PFSK-1 (cell line): ENCODE measurements around the gene LIPC.

Experiments
- FOXP2 ChIP-seq: optimal IDR thresholded peaks from 2 replicates; pipeline ENCODE3; 2011; ENCODE audit warnings: borderline replicate concordance, control low read depth, inconsistent platforms; ENCODE audit not compliant: insufficient read depth; ENCODE audit errors: extremely low read length, extremely low read depth
- POLR2AphosphoS5 ChIP-seq: IDR thresholded peaks from 2 replicates; pipeline ENCODE4 v1.6.1; 2012; ENCODE audit warnings: low read depth, mild to moderate bottlenecking, control low read depth, low read length, moderate library complexity
- REST ChIP-seq, 2 experiments: IDR thresholded peaks; 2 replicates each; pipeline versions ENCODE4 v1.6.1 to v1.8.0; 2011 to 2012; ENCODE audit warnings: low read depth in 2 of 2, low read length in 2 of 2, control low read depth in 1 of 2, inconsistent platforms in 1 of 2, mild to moderate bottlenecking in 1 of 2, moderate library complexity in 1 of 2; ENCODE audit not compliant: insufficient read depth in 1 of 2
- SIN3A ChIP-seq: IDR thresholded peaks from 2 replicates; pipeline ENCODE4 v1.6.1; 2012; ENCODE audit warnings: mild to moderate bottlenecking, low read length, moderate library complexity, borderline replicate concordance; ENCODE audit not compliant: insufficient read depth
- TAF1 ChIP-seq: IDR thresholded peaks from 2 replicates; pipeline ENCODE4 v1.6.1; 2012; ENCODE audit warnings: low read length, control low read depth, borderline replicate concordance; ENCODE audit not compliant: insufficient read depth

Gene LIPC

DNA sequence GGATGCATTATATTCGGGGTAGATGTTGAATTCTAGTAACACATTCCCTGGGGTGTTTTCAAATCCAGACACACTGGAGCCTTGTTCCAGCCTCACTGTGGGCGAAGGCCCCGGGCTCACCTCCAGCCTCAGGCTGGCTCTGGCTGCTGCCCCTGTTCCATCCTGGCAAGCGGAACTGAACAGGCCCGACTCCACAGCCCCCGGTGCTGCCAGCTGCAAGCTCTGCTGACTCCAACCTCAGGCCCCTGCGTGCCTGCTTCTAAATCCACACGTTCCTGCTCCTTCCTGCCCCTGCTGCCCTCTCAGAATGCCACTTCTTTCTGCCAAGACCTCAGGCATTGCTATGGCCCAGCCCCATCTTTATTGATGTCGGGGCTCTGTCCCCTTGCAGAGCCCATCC is 90.6 kb downstream of the LIPC start:
- TF ChIP-seq FOXP2 (no peak), POLR2AphosphoS5 (no peak), REST (IDR thresholded peaks at IDR 0.05; ENCODE audit: insufficient read depth in 1 of 2, low read depth in 2 of 2, low read length in 2 of 2) (no peak), SIN3A (no peak), TAF1 (no peak)

GRCh38 chr15:58522865-58523264 is 91.1 kb downstream of the LIPC start:
- TF ChIP-seq REST (IDR thresholded peaks at IDR 0.05; ENCODE audit: insufficient read depth in 1 of 2, low read depth in 2 of 2, low read length in 2 of 2), result no peak
- no peak for TF ChIP-seq POLR2AphosphoS5
- TF ChIP-seq SIN3A, result no peak
- no peak for TF ChIP-seq TAF1
- TF ChIP-seq FOXP2, result no peak

- TF ChIP-seq FOXP2 (no peak), TAF1 (no peak), POLR2AphosphoS5 (no peak), SIN3A (no peak), REST (IDR thresholded peaks at IDR 0.05; ENCODE audit: insufficient read depth in 1 of 2, low read depth in 2 of 2, low read length in 2 of 2) (no peak)
These were observed 91.8 kb downstream of the LIPC start for GRCh38 chr15:58523634-58524033.

- TF ChIP-seq POLR2AphosphoS5, result no peak
- TF ChIP-seq TAF1, result no peak
- no peak for TF ChIP-seq FOXP2
- no peak for TF ChIP-seq REST (IDR thresholded peaks at IDR 0.05; ENCODE audit: insufficient read depth in 1 of 2, low read depth in 2 of 2, low read length in 2 of 2)
- no peak for TF ChIP-seq SIN3A
These were observed 92.5 kb downstream of the LIPC start for GRCh38 chr15:58524247-58524646.

DNA sequence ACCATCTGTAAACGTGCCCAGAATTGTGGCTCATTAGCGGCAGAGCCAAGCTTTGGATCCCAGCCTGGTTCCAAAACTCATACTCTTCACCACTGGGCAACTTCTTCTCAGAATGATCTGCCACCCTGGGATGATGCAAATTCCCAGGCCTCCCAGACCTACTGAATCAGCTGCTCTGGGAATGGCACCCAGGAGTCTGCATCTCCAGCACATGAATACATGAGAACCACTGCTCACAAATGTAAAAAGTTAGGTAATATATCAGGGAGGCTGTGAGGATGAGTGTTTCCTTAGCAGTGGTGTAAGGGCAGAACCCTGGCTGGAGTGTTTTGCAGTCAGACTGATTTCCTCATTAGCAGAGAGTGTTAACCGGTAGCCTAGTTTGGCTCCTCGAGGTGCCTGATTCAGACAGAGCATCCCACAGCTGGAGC is 94.2 kb downstream of the LIPC start:
- TF ChIP-seq POLR2AphosphoS5 (no peak), FOXP2 (no peak), SIN3A (no peak), REST (IDR thresholded peaks at IDR 0.05; ENCODE audit: insufficient read depth in 1 of 2, low read depth in 2 of 2, low read length in 2 of 2) (no peak), TAF1 (no peak)
